HG02938 (cell line): ENCODE data around the gene ALKBH6.

Source experiments
- ATAC-seq: cut with Tn5 transposase; IDR thresholded peaks from one replicate; pipeline ENCODE4 v1.9.1; 2021; ENCODE audit warnings: mild to moderate bottlenecking, moderate library complexity; ENCODE audit not compliant: unreplicated experiment

The ALKBH6 gene

DNA sequence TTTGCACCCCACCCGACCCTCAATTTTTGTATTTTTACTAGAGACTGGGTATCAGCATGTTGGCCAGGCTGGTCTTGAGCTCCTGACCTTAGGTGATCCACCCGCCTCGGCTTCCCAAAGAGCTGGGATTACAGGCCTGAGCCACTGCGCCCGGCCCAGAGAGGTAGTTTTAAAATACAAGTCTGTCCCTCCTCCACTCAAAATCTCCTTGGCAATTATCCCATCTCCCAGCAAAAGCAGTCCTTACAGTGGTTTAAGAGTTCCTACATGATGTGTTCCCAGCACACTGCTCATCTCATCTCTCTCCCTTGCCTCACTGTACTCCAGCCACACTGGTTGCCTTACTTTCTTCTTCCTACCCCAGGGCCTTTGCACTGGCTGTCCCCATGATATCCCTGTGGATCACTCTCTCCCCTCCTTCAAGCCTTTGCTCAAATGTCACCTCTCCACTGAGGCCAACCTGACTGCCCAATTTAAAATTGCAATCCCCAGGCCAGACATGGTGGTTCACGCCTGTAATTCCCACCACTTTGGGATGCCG, 53.5 kb downstream of the ALKBH6 start:
- no peak for ATAC-seq

DNA sequence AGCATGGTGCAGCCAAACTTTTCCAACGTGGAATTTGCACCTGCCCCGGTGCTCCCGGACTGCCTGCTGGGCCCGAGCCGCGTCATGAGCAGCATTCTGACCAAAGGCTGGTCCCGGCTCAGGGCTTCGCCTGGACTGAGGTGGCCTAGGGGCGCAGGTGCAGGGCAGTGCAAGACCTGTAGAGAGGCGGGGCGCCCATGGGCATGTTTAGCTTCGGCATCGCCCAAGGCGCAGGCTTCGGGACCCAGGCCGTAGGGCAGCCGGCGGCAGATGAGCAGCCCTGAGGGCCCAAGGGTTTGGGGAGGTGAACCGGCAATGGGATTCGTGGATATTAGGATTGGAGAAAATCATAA, 54.1 kb downstream of the ALKBH6 start:
- no peak for ATAC-seq
